GM18873 (cell line): ENCODE measurements around the gene PPRC1.
A peak's percentile ranks its signal among the peaks of the same experiment; 100 is the strongest.

Experiments used
- ATAC-seq: cut with Tn5 transposase; IDR thresholded peaks from one replicate; pipeline ENCODE4 v1.9.1; 2021; ENCODE audit warnings: mild to moderate bottlenecking, moderate library complexity, moderate number of reproducible peaks; ENCODE audit not compliant: unreplicated experiment, low FRiP score

Gene PPRC1

DNA sequence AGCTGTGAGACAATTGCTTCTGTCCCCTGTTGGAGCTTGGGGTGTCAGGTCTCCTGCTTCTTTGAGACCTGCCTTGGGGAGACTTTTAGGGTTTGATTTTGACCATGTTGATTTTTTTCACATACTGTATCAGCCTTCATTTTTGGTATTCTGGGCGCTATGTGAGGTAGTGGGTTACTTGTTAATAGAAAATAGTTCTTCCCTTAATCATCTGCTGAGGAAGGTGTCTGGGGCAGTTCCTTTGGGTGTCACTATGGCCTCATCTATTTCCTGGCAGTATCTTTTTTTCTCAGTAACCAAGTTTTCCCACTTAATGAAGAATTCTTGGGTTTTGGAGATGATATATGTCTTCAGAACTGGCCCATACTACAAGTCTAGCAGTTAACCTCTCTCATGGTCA, 14.7 kb downstream of the PPRC1 start:
- ATAC-seq: no peak

DNA sequence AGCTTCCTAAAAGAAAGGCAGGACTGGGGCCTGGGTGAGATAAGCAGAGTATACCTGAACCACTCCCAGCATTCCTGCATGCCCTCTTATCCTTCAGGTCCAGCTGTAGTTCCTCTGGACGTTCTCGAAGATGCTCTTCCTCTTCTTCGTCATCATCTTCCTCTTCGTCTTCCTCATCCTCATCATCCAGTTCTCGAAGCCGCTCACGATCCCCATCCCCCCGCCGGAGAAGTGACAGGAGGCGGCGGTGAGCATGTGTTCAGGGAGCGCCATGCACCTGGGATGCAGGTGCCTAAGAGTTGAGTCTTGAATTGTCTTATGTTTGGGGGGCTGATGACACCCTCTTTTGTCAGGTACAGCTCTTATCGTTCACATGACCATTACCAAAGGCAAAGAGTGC, 15.4 kb downstream of the PPRC1 start:
- no peak for ATAC-seq

DNA sequence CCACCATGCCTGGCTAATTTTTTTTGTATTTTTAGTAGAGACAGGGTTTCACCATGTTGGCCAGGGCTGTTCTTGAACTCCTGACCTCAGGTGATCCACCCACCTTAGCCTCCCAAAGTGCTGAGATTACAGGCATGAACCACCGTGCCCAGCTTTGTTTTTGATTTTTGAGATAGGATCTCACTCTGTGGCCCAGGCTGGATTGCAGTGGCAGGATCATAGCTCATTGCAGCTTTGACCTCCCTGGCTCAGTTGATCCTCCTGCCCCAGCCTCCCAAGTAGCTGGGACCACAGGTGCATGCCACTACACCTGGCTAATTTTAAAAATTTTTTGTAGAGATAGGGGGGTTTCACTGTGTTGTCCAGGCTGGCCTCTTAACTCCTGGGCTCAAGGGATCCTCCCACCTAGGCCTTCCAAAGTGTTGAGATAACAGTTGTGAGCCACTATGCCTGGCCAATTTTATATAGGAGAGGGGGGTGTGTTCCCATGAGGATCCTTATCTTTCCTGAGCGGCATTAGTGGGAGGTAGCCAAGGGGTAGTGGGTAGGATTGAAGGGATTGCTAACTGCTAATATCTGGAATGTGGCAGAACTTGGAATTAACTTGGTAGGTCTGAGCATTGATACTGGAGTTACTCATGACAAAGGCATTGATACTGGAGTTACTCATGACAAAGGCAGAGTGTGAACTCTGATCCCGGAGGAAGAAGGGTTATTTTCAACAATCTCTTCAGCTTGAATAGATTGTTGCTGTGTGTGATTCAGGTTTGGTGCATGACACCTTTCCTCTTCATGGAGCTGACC, 18.3 kb downstream of the PPRC1 start:
- ATAC-seq: no peak

DNA sequence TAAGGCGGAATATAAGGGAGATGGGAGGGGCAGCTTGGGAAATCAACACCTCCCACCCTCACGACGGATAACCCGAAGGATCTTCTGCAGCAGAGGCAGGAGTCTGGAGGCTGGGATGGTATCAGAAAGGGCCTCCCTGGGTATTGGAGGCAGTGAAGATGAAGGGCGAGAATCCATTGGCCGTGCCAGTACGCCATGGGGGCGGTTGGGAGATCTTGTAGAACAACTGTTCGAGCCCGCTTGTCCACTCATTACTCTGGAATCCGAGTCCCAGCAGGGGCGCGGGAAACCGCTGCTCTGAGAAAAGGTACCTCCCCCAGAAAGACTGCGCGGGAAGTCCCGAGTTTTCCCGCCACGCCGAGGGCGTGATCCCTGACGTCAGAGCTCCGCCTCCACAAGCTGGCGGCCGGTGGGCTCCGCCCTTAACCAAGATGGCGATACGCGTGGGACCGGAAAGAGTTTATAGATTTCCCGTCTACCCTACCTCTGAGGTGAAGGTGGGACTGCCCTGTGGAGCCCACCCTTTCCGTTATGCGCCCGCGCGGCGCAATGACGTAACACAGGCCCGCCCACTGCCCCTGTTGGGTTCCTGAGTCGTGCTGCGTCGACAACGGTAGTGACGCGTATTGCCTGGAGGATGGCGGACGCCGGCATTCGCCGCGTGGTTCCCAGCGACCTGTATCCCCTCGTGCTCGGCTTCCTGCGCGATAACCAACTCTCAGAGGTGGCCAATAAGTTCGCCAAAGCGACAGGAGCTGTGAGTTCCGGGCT, 19.1 kb downstream of the PPRC1 start, which contains the start of gene NOLC1:
Gene NOLC1 (plus strand): TSS at position 616 of the 771 bp plus-strand sequence. CDS start 22 bp downstream, at position 638.
- peak; percentile 86 for ATAC-seq

DNA sequence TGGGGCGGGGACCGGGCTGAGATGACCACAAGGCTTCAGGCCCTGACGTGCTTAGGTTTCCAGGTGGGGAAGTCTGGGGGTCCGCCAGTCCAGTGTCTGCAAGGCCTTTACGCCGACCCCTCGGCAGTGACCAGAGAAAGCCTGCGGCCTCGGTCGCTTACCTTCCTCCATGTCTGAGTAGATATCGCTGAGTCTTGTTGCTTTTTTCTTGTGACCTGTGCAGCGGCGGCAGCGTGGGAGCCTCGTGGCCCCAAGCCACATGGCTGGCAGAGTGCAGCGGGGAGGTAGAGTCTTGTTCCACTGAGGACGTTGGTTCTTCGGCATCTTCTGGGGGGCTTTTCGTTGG, 19.7 kb downstream of the PPRC1 start:
- ATAC-seq: peak; percentile 2

DNA sequence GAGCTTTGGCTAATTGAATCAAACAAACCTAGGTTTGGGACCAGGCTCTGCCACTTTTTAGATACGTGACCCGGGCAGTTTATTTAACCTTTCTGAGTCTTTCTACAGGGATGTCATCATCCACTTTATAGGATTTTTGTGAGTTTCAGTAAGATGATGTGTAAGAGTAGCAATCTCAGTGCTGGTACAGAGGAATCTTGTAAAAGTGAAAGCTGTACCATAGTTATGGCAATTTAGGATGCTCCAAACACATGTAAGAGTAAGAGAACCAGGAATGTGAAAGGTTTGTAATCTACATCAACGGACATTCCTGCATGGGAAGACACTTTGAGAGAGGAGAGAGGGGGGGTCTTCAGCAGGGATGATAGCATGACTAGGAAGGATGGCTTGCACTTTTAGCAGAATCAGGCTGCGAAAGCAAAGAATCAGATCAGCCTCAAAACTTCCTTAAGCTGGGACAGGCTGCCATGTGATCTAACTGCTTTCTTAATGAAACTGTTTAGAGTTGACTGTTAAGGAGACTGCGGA, 20.3 kb downstream of the PPRC1 start:
- no peak for ATAC-seq

DNA sequence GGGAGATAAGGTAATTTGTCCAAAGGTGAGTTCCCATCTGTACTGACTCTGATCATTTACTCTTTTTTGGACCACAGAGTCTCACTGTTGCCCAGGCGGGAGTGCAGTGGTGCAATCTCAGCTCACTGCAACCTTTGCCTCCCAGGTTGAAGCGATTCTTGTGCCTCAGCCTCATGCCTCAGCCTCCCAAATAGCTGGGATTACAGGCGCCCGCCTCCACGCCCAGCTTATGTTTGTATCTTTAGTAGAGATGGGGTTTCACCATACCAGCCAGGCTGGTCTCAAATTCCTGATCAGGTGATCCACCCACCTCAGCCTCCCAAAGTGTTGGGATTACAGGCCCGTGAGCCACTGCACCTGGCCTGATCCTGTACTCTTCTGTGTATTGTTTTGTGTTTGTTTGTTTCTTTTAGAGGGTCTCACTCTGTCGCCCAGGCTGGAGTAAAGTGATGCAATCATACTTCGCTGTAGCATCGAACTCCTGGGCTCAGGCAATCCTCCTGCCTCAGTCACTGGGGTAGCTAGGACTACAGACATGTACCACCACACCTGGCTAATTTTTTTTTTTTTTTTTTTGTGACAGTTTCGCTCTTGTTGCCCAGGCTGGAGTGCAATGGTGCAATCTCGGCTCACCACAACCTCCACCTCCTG, 21.8 kb downstream of the PPRC1 start:
- ATAC-seq: no peak

DNA sequence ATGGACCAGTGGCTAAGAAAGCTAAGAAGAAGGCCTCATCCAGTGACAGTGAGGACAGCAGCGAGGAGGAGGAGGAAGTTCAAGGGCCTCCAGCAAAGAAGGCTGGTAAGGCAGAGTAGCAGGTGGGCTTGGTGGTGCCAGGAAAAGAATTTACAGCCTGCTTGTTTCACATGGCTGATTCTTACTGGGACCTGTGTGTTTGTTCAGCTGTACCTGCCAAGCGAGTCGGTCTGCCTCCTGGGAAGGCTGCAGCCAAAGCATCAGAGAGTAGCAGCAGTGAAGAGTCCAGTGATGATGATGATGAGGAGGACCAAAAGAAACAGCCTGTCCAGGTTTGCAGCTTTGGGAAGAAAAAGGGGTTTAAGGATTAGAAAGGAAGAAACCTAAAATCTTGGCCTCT, 24.4 kb downstream of the PPRC1 start:
- no peak for ATAC-seq

DNA sequence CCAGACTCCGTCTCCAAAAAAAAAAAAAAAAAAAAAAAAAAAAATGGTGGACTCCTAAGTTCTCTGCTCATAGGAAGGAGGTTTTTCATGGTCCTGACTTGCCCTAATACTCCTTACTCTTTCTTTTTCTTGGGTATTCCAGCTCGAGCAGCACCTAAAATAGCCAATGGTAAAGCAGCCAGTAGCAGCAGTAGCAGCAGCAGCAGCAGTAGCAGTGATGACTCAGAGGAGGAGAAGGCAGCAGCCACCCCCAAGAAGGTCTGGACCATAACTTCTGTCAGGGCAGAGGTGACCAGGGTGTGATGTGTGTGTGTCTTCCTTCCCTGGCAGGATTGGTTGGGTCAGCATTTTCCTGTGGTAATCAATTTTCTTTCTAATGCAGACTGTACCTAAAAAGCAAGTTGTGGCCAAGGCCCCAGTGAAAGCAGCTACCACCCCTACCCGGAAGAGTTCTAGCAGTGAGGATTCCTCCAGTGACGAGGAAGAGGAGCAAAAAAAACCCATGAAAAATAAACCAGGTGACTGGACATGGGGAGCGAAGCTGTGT, 26.3 kb downstream of the PPRC1 start:
- ATAC-seq: no peak

DNA sequence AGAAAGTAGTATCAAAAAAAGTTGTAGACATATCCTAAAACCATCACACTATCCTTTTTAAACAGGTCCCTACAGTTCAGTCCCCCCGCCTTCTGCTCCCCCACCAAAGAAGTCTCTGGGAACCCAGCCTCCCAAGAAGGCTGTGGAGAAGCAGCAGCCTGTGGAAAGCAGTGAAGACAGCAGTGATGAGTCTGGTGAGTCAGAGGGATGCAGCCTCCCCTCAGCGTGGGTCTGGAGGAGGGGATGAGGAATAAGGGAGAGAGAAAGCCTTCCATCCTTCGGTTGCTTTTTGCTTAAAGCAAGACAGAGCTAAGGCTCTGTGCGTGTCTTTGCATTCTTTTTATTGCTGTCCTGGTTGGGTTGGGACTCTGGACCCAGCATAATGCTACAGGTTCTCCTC, 27.0 kb downstream of the PPRC1 start:
- ATAC-seq: no peak

DNA sequence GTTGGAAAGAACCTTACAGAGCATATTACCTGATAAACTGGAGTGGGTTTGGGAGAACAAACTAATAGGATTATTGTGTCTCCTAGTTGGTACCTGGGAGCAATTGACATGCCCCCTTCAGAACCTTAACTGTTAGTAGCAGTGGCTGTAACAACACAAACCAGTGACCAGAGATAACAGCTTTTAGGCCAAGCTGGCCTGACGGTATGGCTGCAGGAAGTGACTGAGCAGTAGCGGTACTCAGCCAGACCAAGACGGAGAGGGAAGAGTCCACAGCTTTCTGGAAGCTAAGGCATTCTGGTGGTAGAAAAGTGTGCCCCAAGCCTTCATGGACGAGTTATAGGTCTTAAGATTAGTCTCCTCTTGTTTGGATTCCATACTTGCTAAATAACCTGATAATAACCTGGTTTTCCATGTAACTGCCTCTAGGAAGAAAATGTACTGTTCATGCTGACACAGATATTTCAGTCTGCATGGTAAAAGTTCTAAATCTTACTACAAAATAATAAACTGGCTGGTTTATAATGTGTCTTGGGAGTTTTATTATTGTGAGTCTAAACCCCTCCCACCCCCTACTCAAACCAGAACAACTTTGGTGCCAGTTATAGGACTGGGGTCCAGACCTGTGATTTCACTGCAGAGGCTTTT, 30.6 kb downstream of the PPRC1 start:
- ATAC-seq: no peak

DNA sequence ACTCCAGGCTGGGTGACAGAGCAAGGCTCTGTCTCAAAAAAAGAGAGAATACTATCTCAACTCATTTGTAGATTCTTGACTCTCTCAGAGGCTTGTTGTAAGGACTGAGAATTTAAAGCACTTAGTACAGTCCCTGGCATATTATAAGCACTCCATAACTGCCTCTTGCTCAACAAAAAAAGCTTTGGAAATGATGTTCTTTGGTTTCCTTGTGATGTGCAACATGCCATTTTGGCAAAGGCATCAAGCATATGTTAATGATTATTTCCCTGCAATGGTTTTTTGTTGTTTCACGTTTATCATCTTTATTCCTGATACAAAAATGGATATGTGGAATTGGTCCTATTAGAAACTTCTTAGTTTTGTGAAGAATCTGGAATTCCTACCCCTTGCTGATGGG, 35.0 kb downstream of the PPRC1 start:
- ATAC-seq: no peak

DNA sequence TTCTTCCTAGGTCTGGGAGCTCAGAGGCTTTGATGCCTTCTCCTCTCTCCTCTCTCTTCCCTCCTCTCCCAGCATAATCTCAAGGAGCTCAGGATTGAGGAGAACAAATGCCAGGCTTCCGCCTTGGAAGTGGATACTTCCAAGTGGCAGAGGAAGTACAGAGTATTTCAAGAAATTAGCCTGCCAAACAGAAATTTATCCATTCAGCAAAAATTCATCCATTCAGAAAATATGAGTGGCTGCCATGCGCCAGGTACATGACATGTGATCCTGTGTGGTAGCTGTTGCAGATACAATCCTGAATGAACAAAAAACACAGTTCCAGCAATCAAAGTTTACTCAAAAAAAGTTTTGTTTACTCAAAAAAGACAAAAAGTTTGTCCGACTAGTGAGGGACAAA, 37.8 kb downstream of the PPRC1 start:
- no peak for ATAC-seq

DNA sequence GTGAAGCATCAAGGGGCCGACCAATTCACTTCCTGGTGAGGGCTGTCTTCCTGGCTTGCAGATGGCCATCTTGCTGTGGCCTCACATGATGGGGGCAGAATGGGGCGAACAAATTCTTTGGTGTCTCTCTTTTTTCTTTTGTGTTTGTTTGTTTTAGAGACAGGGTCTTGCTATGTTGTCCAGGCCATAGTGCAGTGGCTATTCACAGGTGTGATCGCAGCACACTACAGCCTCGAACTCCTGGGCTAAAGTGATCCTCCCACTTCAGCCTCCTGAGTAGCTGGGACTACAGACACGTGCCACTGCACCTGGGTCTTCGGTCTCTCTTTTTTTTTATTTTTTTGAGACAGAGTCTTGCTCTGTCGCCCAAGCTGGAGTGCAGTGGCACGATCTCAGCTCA, 39.4 kb downstream of the PPRC1 start:
- no peak for ATAC-seq

DNA sequence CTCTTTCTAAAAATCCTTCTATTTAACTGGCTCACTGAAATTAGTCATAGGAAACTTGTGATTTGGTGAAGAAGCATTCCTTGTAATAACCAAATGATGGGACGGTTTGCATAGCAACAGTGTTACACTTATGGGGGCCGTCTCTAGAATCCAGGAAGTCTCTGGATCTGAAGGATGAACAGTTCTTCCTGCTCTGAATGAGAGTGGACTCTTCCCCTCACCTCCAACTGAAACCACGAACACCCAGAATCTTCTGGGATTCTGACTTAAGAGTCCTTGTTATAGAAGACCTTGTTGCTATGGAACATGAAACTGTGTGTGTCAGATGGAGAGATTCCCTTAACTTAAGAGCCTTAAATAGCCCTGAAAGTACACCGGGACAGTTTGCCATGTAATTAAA, 42.6 kb downstream of the PPRC1 start:
- ATAC-seq: no peak

DNA sequence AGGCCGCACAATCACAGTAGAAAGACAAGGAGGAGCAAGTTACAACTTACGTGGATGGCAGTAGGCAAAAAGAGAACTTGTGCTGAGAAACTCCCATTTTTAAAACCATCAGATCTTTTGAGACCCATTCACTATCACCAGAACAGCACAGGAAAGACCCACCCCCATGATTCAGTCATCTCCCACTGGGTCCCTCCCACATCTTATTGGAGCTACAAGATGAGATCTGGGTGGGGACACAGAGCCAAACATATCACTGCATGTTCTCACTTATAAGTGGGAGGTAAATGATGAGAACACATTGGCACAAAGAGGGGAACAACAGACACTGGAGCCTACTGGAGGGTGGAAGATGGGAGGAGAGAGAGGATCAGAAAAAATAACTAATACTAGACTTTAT, 51.8 kb downstream of the PPRC1 start:
- ATAC-seq: no peak

DNA sequence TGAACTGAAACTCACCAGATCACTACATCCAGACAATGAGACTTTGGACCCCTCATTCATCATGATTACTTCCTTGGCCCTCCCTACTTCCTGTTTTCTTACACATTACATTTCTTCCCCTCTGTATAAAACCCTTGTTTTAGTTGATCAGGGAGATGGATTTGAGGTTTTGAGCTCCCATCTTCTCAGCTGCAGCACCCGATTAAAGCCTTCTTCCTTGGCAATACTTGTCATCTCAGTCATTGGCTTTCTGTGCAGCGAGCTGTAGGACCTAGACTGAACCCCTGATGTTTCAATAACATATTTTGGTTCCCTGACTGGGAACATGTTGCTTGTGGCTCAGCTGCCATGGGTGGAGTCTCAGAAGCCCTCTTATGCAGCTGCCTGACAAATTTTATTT, 52.4 kb downstream of the PPRC1 start:
- ATAC-seq: no peak

DNA sequence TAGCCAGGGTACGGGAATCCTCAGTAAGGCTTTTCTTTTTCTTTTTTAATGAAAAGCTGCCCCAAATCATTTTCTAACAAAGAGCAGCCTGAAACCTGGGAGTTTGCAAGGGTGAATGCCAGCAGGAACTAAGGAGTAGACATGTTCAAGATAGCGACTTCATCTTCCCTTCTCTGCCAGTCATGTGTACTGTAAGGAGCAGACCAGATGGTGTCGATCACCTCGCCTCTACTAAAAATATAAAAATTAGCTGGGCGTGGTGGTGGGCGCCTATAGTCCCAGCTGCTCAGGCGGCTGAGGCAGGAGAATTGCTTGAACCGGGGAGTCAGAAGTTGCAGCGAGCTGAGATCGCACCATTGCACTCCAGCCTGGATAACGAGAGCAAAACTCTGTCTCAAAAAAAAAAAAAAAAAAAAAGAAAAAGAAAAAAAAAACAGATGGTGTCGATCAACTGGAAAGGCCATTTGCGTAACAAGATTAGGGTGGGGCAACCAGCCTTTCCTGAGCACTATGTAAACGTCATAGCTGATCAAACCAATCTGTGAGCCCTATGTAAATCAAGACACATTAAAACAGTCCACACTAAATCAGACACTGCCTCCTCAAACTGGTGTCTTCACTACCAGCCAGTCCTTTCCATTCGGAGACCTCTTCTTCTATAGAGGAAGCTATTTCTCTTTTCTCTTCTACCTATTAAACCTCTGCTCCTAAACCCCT, 53.1 kb downstream of the PPRC1 start:
- ATAC-seq: no peak

DNA sequence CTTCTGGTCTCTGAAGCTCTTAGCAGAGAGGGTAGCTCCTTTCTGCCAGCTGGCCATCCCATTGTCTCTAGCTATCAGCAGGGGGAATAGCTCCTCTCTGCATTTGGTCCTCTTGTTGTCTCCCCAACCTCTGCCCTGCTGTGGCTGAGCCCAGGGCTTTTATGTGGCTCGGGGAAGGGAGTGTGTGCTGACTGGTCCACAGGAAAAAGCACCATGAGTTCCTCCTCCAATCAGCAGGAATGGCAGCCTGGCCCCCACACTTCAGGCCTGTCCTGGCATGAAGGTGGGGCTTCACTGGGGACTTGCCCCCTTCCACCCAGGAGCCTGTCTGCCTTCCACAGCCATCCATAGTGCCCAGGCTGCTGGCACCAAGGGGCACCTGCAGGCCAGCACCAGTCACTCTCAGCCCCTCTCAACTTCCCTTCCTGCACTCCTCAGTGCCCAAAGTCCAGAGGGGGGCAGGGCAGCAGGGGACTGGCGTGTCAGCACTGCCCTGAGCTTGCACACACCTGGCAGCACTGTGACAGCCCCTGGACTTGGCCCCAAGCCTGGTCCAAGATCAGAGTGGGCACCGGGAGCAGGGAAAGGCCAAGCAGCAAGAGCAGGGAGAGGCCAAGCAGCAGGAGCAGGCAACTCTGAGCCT, 55.6 kb downstream of the PPRC1 start:
- ATAC-seq: no peak
